HG02943 (cell line): ENCODE data around the gene CACNA2D1.

Experiments used
- ATAC-seq: cut with Tn5 transposase; IDR thresholded peaks from one replicate; pipeline ENCODE4 v1.9.1; 2021; ENCODE audit warnings: mild to moderate bottlenecking, low read depth, moderate library complexity; ENCODE audit not compliant: unreplicated experiment

Gene CACNA2D1

DNA sequence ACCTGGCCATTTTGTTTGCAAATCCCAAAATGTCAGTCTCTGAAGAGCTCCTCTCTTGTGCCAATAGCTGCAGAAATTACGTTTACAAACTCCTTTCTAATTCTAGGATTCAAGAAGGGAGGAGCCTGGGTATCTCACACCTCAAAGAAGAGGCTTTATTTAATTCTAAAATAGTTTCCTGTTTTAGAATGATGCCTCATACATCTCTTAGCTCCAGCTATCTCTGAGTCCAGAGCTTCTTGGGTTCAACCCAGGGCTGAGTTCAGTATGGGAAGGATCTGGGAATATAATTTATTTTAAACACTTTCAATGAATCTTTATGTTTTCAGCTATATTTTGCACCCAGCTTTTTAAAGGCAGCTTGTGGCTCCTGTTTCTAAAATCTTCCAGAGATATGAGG, 150.1 kb downstream of the CACNA2D1 start:
- ATAC-seq = no peak

DNA sequence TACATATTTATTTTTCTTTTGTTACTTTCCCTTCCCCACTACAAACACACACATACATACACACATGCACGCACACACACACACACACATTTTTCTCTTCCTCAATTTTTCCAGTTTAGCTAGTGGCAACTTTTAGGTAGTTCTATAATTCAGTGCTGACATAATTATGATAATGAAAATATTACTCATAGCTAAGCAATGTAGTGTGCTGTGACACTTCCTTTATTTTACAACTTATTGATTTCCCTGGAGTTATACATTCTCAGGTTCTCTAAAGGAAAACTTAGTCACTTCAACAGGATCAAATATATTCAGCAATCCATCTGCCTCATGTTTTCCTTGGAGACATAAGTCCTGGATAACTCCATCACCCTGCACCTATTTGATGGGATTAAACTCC, 151.6 kb downstream of the CACNA2D1 start:
- no peak for ATAC-seq

DNA sequence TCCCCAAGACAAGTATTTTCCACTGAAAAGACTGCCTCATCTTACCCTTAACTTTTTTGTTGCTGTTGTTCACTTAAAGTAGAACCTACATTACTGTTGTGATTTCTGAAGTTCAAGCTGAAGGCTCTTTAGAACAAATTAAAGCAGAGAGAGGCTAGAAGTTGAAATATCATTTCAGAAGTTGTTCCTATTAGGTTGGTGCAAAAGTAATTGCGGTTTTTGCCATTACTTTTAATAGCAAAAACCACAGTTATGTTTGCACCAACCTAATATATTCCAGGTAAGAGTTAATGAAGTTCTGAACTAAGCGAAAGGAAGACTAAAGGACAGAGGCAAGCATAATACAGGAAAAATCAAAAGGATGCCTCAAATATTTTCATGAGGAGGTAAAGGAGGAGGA, 153.7 kb downstream of the CACNA2D1 start:
- no peak for ATAC-seq

- ATAC-seq = no peak
These were observed 154.4 kb downstream of the CACNA2D1 start for GRCh38 chr7:82289152-82289535.

DNA sequence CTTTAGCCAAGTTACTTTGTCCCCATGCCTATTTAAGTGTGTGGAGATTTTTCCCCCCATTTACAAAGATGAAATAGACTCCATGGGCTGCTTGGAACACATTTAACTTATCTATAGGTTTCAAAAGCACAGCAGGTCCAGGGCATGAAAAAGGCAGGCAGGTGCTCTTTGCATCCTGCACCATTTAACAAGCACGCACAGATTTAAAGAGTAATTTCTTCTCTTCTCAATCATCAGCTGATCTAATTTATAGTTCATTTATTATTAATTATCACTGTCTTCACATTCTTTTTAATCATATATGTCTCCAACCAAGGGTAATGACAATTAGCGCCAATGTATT, 156.8 kb downstream of the CACNA2D1 start:
- ATAC-seq = no peak

DNA sequence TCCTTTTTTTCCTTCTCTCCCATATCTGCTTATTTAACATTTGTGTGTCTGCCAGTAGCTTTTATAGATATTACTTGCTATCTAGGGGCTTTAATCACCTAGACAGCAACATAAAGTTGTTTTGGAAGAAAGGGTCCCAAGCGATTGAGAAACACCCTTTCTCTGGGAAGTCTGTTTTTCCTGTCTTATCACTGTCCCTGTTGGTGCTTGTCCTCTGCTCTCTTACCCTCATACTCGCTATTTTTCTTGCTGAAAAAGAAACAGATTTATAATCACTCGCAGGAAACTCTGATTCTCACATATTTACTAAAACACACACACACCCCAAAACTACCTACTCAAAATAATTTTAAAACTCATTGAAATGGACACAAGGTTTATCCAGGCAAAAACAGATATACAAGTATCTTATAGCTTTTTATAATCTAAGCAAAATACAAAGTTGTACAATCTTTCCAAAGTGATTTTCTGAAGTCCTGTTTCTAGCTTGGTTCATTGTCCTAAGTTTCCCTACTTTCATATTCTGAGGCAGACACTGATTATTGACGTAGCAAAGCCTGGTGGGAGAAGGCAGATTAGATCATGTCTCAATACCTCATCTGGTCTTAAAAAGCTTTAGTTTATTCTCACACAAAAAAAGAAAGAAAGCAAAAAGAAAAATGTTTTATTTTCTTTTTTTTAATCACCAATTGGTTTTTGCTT, 157.3 kb downstream of the CACNA2D1 start:
- no peak for ATAC-seq

DNA sequence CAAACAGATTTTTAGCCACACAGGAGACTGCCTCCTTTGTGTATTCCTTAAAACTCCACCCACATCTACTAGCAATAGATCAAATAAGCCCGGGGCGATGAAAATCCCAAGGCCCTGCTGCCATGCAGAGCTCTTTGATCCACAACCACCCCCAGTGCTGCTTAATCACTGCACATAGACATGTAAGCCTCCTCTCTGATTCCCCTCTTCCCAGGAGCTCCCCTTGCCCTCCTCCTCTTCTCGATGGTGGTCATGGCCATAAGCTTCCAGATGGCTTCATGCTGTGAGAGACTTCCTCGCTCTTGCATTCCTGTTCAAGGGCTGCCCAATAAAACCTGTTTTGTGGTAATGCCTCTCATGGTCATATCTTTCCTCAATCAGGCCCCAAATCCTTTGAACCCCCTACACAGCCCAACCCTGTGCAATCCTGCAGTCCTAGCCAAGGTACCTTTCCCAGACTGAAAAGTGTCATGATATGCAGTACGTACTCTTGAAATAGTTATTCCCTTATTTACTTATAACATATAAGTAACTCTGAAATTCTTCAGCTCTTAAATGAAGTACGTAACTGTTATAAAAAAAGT, 158.5 kb downstream of the CACNA2D1 start:
- ATAC-seq = no peak

DNA sequence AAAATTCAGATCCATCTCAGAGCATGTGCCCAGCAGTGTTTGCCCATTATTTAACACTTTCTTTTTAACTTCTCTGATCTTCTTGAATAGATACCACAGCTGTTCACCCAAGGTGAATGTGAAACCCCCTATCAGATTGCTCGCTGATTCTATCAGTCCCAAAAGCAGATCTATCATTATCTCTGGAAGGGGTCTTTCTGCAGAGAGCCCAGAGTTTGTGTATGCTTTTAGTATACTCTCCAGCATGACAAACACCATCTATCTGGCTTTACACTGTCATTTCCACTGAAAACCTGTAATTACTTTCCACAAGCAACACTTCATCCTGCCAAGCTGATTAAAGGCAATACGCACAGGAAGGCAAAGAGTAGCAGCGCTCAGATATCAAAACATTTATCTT, 168.2 kb downstream of the CACNA2D1 start:
- ATAC-seq = no peak

DNA sequence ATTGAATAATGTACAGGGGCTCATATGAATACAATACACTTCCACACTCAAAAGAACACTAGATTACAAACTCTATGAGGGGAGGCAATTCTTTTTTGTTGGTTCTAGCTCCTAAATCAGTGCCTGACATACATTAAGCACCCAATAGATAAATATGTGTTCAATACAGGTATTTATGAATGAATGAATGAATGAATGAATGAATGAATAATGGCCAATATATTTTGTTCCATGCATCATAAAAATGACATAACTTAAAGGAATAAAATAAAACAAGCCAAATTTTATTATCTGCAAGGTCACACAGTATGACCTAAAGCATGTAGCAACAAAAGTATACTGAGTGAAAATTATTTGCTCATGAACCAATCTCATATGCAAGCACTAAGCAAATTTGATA, 168.9 kb downstream of the CACNA2D1 start:
- no peak for ATAC-seq

GRCh38 chr7:82273886-82274285, 169.7 kb downstream of the CACNA2D1 start:
- no peak for ATAC-seq

DNA sequence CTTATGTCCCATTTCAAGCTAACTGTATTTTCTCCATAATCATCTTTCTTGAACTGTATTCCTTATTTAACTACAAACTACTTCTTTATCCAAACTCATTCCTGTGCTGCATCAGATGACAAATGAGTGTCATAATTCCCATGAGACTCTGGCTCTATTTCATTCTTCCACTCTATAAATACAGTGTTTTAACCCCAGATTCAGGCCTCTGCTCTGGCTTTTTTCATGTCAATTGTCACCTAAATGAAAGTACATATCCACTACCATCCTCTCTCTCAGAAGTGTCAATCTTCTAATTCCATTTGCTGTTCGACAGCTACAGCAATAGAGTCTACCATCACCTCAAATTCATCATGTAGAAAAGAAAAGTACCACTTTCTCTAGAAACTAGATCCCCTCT, 172.7 kb downstream of the CACNA2D1 start:
- no peak for ATAC-seq

DNA sequence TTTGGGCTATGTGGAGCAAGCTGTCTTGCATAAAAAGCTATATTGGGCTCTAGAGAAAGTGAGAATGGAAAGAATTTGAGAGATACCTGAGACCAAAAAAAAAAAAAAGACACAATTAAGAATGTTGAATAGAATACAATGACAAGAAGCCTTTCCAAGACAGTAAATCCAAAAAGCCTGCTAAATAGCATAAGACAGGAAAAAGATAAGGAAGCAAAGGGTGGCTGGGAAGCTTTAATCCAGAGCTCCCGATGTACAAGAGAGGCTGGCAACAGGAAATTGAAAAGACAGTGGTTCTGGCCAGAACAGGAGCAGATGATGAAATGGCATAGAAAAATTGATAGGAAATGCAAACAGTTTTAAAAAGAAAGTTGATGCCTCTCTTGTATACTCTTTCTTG, 174.9 kb downstream of the CACNA2D1 start:
- ATAC-seq = no peak

DNA sequence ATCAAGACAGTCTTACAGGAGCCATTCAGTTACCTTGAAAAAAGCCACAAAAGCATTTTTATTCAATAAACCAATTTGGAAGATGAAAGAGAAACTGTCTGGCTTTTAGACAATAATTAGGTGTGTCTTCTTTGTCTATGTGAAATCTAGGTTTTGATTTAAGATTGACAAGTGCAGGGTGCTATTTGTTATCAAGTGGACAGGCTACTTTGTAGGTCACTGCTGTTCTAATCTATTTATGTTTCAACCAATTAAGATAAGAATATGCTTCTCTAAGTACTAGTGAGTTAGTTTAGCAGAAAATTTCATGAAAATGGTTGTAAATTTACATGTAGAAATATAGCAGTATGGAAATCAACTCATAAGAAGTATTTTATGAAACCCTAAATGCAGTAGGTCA, 177.5 kb downstream of the CACNA2D1 start:
- ATAC-seq = no peak

DNA sequence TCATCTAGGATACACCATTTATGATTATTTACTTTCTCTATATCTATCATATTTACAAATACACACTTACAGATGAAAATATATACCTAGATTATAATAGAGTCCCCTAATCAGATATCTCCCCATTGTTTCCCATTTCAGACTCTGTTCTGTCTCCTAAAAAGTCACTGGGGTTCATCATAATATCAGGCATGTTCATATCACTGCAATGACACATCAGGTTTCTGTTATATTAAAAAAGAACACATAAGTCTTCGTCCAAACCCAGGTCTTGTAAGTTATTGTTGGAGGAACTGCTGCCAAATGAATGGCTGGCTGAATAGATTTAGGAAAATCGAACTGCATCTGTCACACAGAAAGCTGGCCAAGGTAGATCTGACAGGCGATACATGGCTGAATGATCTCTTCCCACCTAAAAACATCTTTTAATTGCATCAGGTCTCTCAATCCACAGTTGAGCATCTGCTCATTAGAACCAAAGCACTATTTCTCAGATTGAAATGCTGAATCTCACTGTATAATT, 178.7 kb downstream of the CACNA2D1 start:
- ATAC-seq = no peak

GRCh38 chr7:82263920-82264782, 179.4 kb downstream of the CACNA2D1 start:
- ATAC-seq = no peak

GRCh38 chr7:82258181-82258580, 185.4 kb downstream of the CACNA2D1 start:
- no peak for ATAC-seq

DNA sequence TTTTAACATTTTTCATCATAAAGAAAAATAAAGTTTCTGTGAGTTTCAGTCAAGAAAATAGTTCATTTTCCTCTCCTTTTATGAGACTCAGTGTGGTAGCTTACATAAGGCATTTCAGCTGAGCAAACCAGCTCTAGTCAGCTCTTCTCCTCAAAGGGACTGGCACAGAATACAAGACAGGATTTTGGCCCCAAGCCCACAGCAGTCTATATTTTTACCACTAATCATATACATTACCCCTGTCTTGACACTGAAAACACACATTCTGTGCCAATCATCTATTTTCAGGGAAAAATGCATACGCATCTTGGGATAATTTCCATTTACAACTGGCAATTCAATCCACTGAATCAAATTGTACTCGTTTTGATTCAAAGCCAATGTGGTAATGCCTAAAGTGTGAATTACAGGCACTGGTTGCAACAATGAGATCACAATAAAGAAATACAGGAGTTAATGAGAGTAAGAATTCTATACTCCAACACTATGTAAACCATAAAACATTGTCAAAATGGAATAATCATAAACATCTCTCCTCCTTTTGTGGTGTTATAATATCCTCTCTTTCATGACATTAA, 186.4 kb downstream of the CACNA2D1 start:
- ATAC-seq = no peak

GRCh38 chr7:82255706-82256105, 187.9 kb downstream of the CACNA2D1 start:
- no peak for ATAC-seq

GRCh38 chr7:82250598-82250997, 193.0 kb downstream of the CACNA2D1 start:
- no peak for ATAC-seq

DNA sequence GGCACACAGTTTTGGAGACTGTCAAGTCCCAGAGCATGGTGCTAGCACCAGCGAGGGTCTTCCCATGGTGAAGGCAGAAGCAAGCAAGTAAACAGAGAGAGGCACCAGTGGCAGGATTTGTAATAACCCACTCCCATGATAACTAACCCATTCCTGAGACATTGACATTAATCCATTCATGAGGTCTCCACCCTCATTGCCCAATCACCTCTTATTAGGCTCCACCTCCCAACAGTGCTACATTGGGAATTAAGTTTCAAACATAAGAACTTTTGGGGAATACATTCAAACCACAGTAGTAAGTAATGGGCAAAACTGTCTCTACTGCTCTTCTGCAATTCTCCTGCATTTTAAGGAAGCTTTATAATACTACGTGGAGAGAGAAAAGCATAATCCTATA, 193.6 kb downstream of the CACNA2D1 start:
- ATAC-seq = no peak

GRCh38 chr7:82247814-82248433, 195.7 kb downstream of the CACNA2D1 start:
- no peak for ATAC-seq
